ENCODE measurements around the gene SKIC2. TPM values are rescaled to one million over a fixed set of nuclear protein-coding genes. Genes with fewer than 3 reads are reported as not detected.

The SKIC2 gene
- total RNA-seq, 3 donors from 2014 or later = 58.6 to 87.2 (median 81.2) TPM

DNA sequence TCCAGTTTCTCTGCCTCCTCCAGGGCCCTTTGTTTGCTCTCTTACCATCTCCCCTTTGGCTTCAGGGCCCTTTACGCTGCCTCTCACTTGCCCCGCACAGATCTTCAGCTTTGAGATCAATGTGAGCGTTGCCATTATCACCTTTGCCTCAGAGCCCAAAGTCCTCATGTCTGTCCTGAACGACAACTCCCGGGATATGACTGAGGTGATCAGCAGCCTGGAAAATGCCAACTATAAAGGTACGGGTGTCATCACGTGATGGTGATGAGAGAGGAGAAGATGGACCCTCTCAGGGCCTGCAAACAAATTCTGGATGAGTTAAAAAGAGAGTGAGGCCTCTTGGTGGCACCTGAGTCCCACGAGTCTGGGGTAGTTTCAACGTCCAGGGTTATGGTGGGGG is 23.2 kb upstream of the SKIC2 start:
- Histone ChIP-seq H3K36me3 (ENCODE audit: low read depth) (no peaks in the 10 kb centered on the region), H3K9me3 (no peaks in the 10 kb centered on the region), H3K4me1 (ENCODE audit: low read depth) (no peaks in the 10 kb centered on the region), H3K4me3 (no peak overlapping the region)
- TF ChIP-seq, protein P1, sequence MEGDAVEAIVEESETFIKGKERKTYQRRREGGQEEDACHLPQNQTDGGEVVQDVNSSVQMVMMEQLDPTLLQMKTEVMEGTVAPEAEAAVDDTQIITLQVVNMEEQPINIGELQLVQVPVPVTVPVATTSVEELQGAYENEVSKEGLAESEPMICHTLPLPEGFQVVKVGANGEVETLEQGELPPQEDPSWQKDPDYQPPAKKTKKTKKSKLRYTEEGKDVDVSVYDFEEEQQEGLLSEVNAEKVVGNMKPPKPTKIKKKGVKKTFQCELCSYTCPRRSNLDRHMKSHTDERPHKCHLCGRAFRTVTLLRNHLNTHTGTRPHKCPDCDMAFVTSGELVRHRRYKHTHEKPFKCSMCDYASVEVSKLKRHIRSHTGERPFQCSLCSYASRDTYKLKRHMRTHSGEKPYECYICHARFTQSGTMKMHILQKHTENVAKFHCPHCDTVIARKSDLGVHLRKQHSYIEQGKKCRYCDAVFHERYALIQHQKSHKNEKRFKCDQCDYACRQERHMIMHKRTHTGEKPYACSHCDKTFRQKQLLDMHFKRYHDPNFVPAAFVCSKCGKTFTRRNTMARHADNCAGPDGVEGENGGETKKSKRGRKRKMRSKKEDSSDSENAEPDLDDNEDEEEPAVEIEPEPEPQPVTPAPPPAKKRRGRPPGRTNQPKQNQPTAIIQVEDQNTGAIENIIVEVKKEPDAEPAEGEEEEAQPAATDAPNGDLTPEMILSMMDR (IDR thresholded peaks at IDR 0.05) = no peak
- DNase-seq (no peak), ATAC-seq (no peak)
- intact Hi-C loops (cut with DNase I, micrococcal nuclease) = no loop called here

DNA sequence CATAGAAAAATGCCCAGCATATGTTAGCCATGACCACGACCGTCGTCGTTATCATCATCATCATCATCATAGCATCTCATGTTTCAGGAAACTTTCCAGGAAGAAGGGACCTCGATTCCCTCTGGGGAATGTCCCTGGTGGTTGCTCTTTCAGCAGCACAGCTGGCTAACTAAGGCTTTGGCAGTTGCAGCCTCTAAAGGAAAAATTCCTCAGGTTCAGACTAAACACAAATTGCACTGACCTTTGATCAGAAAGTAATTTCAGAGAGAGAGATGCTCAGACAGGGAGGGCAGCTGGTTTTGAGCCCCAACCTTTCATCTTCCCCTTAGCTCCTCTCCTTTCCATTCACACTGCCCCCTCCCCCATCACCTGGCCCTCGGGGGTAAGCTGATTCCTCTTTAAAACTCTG is 18.7 kb upstream of the SKIC2 start:
- Histone ChIP-seq H3K4me3 (no peak overlapping the region), H3K4me1 (ENCODE audit: low read depth) (no peaks in the 10 kb centered on the region), H3K36me3 (ENCODE audit: low read depth) (no peaks in the 10 kb centered on the region), H3K9me3 (no peaks in the 10 kb centered on the region)
- intact Hi-C loops (cut with DNase I, micrococcal nuclease) = no loop called here
- peak; percentile 64 for ATAC-seq
- no peak for DNase-seq
- TF ChIP-seq, protein P1 (IDR thresholded peaks at IDR 0.05) = no peak

DNA sequence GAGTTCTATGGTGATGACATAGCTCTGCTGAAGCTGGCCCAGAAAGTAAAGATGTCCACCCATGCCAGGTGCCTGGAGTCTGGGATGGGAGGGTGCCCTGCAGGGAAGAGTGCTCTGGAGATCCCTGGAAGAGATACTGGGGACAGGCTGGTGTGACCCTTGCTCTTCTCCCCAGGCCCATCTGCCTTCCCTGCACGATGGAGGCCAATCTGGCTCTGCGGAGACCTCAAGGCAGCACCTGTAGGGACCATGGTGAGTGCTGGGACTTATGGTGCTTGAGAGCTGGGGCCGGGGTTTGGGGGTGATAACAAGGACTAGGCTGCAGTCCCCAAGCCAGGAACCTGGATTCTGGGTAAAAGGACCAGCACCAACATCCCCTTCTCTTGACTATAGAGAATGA is 15.2 kb upstream of the SKIC2 start:
- Histone ChIP-seq H3K4me1 (ENCODE audit: low read depth) (peaks cover 10% of the 10 kb centered on the region), H3K9me3 (no peaks in the 10 kb centered on the region), H3K36me3 (ENCODE audit: low read depth) (no peaks in the 10 kb centered on the region), H3K4me3 (no peak overlapping the region)
- DNase-seq (no peak), ATAC-seq (no peak)
- TF ChIP-seq, protein P1 (IDR thresholded peaks at IDR 0.05) = no peak
- intact Hi-C loops (cut with DNase I, micrococcal nuclease) = no loop called here

DNA sequence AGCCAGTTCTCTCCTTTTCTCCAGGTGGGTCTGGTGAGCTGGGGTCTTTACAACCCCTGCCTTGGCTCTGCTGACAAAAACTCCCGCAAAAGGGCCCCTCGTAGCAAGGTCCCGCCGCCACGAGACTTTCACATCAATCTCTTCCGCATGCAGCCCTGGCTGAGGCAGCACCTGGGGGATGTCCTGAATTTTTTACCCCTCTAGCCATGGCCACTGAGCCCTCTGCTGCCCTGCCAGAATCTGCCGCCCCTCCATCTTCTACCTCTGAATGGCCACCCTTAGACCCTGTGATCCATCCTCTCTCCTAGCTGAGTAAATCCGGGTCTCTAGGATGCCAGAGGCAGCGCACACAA is 13.8 kb upstream of the SKIC2 start:
- ATAC-seq (no peak), DNase-seq (no peak)

DNA sequence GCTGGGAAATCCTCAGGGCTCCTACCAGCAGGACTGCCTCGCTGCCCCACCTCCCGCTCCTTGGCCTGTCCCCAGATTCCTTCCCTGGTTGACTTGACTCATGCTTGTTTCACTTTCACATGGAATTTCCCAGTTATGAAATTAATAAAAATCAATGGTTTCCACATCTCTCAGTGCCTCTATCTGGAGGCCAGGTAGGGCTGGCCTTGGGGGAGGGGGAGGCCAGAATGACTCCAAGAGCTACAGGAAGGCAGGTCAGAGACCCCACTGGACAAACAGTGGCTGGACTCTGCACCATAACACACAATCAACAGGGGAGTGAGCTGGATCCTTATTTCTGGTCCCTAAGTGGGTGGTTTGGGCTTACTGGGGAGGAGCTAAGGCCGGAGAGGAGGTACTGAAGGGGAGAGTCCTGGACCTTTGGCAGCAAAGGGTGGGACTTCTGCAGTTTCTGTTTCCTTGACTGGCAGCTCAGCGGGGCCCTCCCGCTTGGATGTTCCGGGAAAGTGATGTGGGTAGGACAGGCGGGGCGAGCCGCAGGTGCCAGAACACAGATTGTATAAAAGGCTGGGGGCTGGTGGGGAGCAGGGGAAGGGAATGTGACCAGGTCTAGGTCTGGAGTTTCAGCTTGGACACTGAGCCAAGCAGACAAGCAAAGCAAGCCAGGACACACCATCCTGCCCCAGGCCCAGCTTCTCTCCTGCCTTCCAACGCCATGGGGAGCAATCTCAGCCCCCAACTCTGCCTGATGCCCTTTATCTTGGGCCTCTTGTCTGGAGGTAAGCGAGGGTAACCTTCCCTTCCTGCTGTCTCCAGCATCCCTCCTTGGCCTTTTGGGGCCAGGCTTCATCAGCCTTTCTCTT is 13.2 kb upstream of the SKIC2 start, which contains the start of gene CFB:
CFB (plus strand) TSS at position 589 of the 863 bp plus-strand sequence; CDS start at position 716, 127 bp downstream.
- Histone ChIP-seq H3K36me3 (ENCODE audit: low read depth) (no peaks in the 10 kb centered on the region), H3K4me1 (ENCODE audit: low read depth) (peaks cover 10% of the 10 kb centered on the region), H3K4me3 (no peak within 1 kb of the TSS), H3K9me3 (no peaks in the 10 kb centered on the region)
- intact Hi-C loops (cut with DNase I, micrococcal nuclease) = no loop called here
- TF ChIP-seq, protein P1 (IDR thresholded peaks at IDR 0.05) = no peak
- DNase-seq (peak; percentile 84 to 90 (median 84)), ATAC-seq (peak; percentile 94)

More for the DNA sequence above, 13.8 kb upstream of the SKIC2 start:
- intact Hi-C loops (cut with DNase I, micrococcal nuclease) = no loop called here
- H3K36me3 ChIP-seq (ENCODE audit: low read depth) = no peaks in the 10 kb centered on the region
- peaks cover 10% of the 10 kb centered on the region for H3K4me1 ChIP-seq (ENCODE audit: low read depth)
- H3K9me3 ChIP-seq = no peaks in the 10 kb centered on the region
- H3K4me3 ChIP-seq = no peak overlapping the region
- TF ChIP-seq, protein P1 (IDR thresholded peaks at IDR 0.05) = no peak
